GM12878 (cell line): ENCODE measurements around the gene PLGLB2.
"Not testable (repeated sequence)": the region's sequence is repeated elsewhere in the genome, so short reads cannot be mapped to it uniquely, and the experiment has no call there.

Source experiments
- JUND ChIP-seq: IDR thresholded peaks from 2 replicates; pipeline ENCODE4 v1.6.1; 2012; ENCODE audit warnings: low read depth, mild to moderate bottlenecking, low read length, improper control_type of control experiment, moderate library complexity
- RB1 ChIP-seq: fragments of 450-650 bp; formaldehyde crosslinking; IDR thresholded peaks from 2 replicates; pipeline ENCODE4 v1.6.1; 2017; ENCODE audit warnings: mild to moderate bottlenecking, borderline replicate concordance

DNA sequence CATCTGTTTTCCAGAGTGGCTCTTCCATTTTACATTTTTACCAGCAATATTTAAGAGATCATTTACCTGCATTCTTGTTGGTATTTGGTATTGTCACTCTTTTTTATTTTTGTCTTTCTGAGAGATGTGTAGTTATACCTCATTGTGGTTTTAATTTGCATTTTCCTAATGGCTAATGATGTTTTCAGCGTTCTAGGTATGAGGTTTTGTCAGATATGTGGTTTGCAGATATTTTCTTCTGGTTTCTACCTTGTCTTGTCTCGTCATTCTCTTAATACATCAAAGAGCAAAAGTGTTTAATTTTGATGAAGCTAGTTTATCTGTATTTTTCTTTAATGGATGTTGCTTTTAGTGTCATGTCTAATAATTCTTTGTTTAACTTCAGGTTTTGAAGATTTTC is 39.5 kb upstream of the PLGLB2 start:
- TF ChIP-seq RB1, JUND: not testable (repeated sequence)
